ENCODE measurements around the gene HCAR1. TPM values are rescaled to one million over a fixed set of nuclear protein-coding genes. Genes with fewer than 3 reads are reported as not detected.

Gene HCAR1
- total and polyA plus RNA-seq, 2 of the 4 experiments (the other 2 are of a cell fraction) = 0.03 TPM; not detected in 1

DNA sequence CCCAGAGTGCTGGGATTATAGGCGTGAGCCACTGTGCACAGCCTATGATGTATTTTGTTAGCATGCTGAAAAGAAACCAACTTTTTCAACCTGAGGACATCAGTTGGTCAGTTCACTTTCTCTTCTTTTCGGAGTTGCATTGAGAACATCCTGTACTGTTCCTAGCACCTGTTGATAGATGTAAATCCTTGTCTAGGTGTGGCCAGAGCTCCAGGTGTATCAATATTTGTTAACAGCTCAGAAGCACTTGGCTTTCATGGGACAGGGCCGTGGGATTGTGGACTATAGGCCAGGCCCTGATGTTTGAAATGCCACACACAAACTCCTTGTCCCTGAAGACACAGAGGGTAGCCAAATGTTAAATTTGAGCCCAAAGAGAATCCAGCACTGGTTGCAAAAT, 42.4 kb downstream of the HCAR1 start:
- Histone ChIP-seq H2BK15ac (ENCODE audit: low read depth, low read length) (no peak overlapping the region), H3K4me3 (ENCODE audit: insufficient read depth, low read depth, low read length) (no peak overlapping the region), H3K18ac (ENCODE audit: low read depth, low read length) (no peak overlapping the region), H3K79me1 (ENCODE audit: low read depth in 1 of 2, low read length in 2 of 2) (no peaks in the 10 kb centered on the region), H3K9me1 (ENCODE audit: insufficient read depth, low read length) (no peaks in the 10 kb centered on the region; the same call in none of the 2 replicates), H3K4me1 (ENCODE audit: control insufficient read depth, insufficient read depth, low read length) (no peaks in the 10 kb centered on the region), H3K9me3 (ENCODE audit: control insufficient read depth, insufficient read depth, low read length) (no peaks in the 10 kb centered on the region), H3K27me3 (ENCODE audit: control insufficient read depth, insufficient read depth, low read length) (no peaks in the 10 kb centered on the region), H3K27ac (ENCODE audit: insufficient read depth, low read length) (no peak overlapping the region), H3K56ac (ENCODE audit: extremely low read depth, insufficient read depth, low read length) (no peak overlapping the region), H4K8ac (ENCODE audit: low read depth in 2 of 2, low read length in 2 of 2) (no peak overlapping the region), H4K91ac (ENCODE audit: insufficient read depth, low read depth, low read length) (no peak overlapping the region), H3K23ac (ENCODE audit: low read depth, low read length) (no peak overlapping the region), H4K5ac (ENCODE audit: low read depth, low read length) (no peak overlapping the region), H3K14ac (replicated peaks; ENCODE audit: low read depth, low read length) (no peak overlapping the region), H2BK5ac (ENCODE audit: low read depth, low read length, poor library complexity, severe bottlenecking) (no peak overlapping the region), H2AFZ (replicated peaks; ENCODE audit: low read length, poor library complexity) (no peak overlapping the region), H2AK5ac (ENCODE audit: low read depth, low read length) (no peak overlapping the region; the same call in 1 of the 2 replicates), H3K9ac (ENCODE audit: low read depth, low read length) (no peak overlapping the region), H2AK9ac (replicated peaks; ENCODE audit: low read depth, low read length, poor library complexity) (no peak overlapping the region), H4K20me1 (ENCODE audit: insufficient read depth, low read length) (no peaks in the 10 kb centered on the region), H2BK120ac (ENCODE audit: low read depth, low read length) (no peak overlapping the region), H3K36me3 (ENCODE audit: control insufficient read depth, insufficient read depth, low read length) (no peaks in the 10 kb centered on the region), H3K4me2 (ENCODE audit: low read depth, low read length) (no peak overlapping the region), H3K4ac (ENCODE audit: low read depth, low read length) (no peak overlapping the region), H2BK20ac (ENCODE audit: low read depth, low read length) (no peak overlapping the region)
- no peak for TF ChIP-seq SMC3 (IDR thresholded peaks at IDR 0.05; ENCODE audit: low read depth, low read length)
- TF ChIP-seq NFE2L2 (IDR thresholded peaks at IDR 0.05; ENCODE audit: low read depth, low read length) = no peak
- no peak for TF ChIP-seq RCOR1 (IDR thresholded peaks at IDR 0.05; ENCODE audit: insufficient replicate concordance, low read length)
- no peak for TF ChIP-seq MAFK (IDR thresholded peaks at IDR 0.05; ENCODE audit: low read depth, low read length)
- TF ChIP-seq RAD21 (IDR thresholded peaks at IDR 0.05; ENCODE audit: low read length) = no peak
- TF ChIP-seq CEBPB (IDR thresholded peaks at IDR 0.05; ENCODE audit: low read depth, low read length) = no peak
- intact Hi-C loops (cut with micrococcal nuclease) (no loop called here), dilution Hi-C loops (cut with HindIII; ENCODE audit: low sequenced_read_pairs, unreplicated experiment) (no loop called here), in situ Hi-C loops (cut with MboI; ENCODE audit: low sequenced_read_pairs) (no loop called here)
- POLR2A ChIA-PET (ENCODE audit: unreplicated experiment) = no interaction called here
- ATAC-seq (ENCODE audit: low read depth) (no peak), DNase-seq (no peak)
- WGBS, 2 experiments (ENCODE audit: extremely low coverage in 2 of 2, insufficient read length in 1 of 2) = 100% methylated on average over 1 of the region's 3 CpGs; no CpG with 5 or more reads in 1 of the 2 experiments
- no TSS peak for BruUV-seq (replicated peaks)
- CTCF ChIA-PET = no interaction called here

Data from IMR-90 (cell line).